ENCODE results near the gene DGCR2.
"Not testable (repeated sequence)": the region's sequence is repeated elsewhere in the genome, so short reads cannot be mapped to it uniquely, and the experiment has no call there.

DGCR2 gene

GRCh38 chr22:19084586-19084985 lies 37.6 kb downstream of the DGCR2 start:
- H3K36me3 ChIP-seq (replicated peaks); H3K27me3 ChIP-seq (ENCODE audit: low read depth); H3K9me3 ChIP-seq; in situ Hi-C loops (cut with MboI; ENCODE audit: low sequenced_read_pairs); H3K4me3 ChIP-seq; H3K4me1 ChIP-seq; DNase-seq (ENCODE audit: low spot score in 2 of 2): not testable (repeated sequence)

GRCh38 chr22:19084126-19084525 lies 38.1 kb downstream of the DGCR2 start:
- H3K9me3 ChIP-seq; H3K27me3 ChIP-seq (ENCODE audit: low read depth); H3K4me3 ChIP-seq; in situ Hi-C loops (cut with MboI; ENCODE audit: low sequenced_read_pairs); H3K4me1 ChIP-seq; H3K36me3 ChIP-seq (replicated peaks); DNase-seq (ENCODE audit: low spot score in 2 of 2): not testable (repeated sequence)

GRCh38 chr22:19082793-19083192 lies 39.4 kb downstream of the DGCR2 start:
- H3K27me3 ChIP-seq (ENCODE audit: low read depth), result no peaks in the 10 kb centered on the region
- H3K4me3 ChIP-seq, result no peak overlapping the region
- no peaks in the 10 kb centered on the region; the same call in 1 of the 2 replicates for H3K4me1 ChIP-seq
- DNase-seq (ENCODE audit: low spot score in 2 of 2), result no peak
- in situ Hi-C loops (cut with MboI; ENCODE audit: low sequenced_read_pairs), result no loop called here
- peaks cover 9% of the 10 kb centered on the region for H3K36me3 ChIP-seq (replicated peaks)
- H3K9me3 ChIP-seq, result no peaks in the 10 kb centered on the region

- Histone ChIP-seq H3K9me3 (no peaks in the 10 kb centered on the region), H3K4me3 (no peak overlapping the region), H3K36me3 (replicated peaks) (peaks cover 9% of the 10 kb centered on the region), H3K27me3 (ENCODE audit: low read depth) (no peaks in the 10 kb centered on the region), H3K4me1 (no peaks in the 10 kb centered on the region; the same call in 1 of the 2 replicates)
- in situ Hi-C loops (cut with MboI; ENCODE audit: low sequenced_read_pairs), result no loop called here
- DNase-seq (ENCODE audit: low spot score in 2 of 2), result no peak
Measured at GRCh38 chr22:19082101-19082500, 40.1 kb downstream of the DGCR2 start.

- Histone ChIP-seq H3K9me3 (no peaks in the 10 kb centered on the region), H3K27me3 (ENCODE audit: low read depth) (no peaks in the 10 kb centered on the region), H3K4me3 (no peak overlapping the region), H3K36me3 (replicated peaks) (peaks cover 6% of the 10 kb centered on the region), H3K4me1 (no peaks in the 10 kb centered on the region; the same call in 1 of the 2 replicates)
- in situ Hi-C loops (cut with MboI; ENCODE audit: low sequenced_read_pairs), result no loop called here
- no peak for DNase-seq (ENCODE audit: low spot score in 2 of 2)
Measured at GRCh38 chr22:19081351-19081750, 40.9 kb downstream of the DGCR2 start.

- Histone ChIP-seq H3K36me3 (replicated peaks) (peaks cover 5% of the 10 kb centered on the region; the same call in 1 of the 2 replicates), H3K9me3 (no peaks in the 10 kb centered on the region), H3K4me3 (no peak overlapping the region), H3K4me1 (no peaks in the 10 kb centered on the region; the same call in 1 of the 2 replicates), H3K27me3 (ENCODE audit: low read depth) (no peaks in the 10 kb centered on the region)
- in situ Hi-C loops (cut with MboI; ENCODE audit: low sequenced_read_pairs), result no loop called here
- no peak for DNase-seq (ENCODE audit: low spot score in 2 of 2)
Measured at GRCh38 chr22:19080853-19081252, 41.4 kb downstream of the DGCR2 start.

GRCh38 chr22:19079691-19080090 lies 42.5 kb downstream of the DGCR2 start:
- H3K4me3 ChIP-seq, result no peak overlapping the region
- no peaks in the 10 kb centered on the region for H3K4me1 ChIP-seq

GRCh38 chr22:19075404-19075803 lies 46.8 kb downstream of the DGCR2 start:
- no peaks in the 10 kb centered on the region for H3K27me3 ChIP-seq (ENCODE audit: low read depth)
- no peak overlapping the region for H3K4me3 ChIP-seq
- no peak for DNase-seq (ENCODE audit: low spot score in 2 of 2)
- H3K36me3 ChIP-seq (replicated peaks), result peaks cover 21% of the 10 kb centered on the region
- in situ Hi-C loops (cut with MboI; ENCODE audit: low sequenced_read_pairs), result no loop called here
- no peaks in the 10 kb centered on the region for H3K9me3 ChIP-seq
- no peaks in the 10 kb centered on the region; the same call in 1 of the 2 replicates for H3K4me1 ChIP-seq

More at GRCh38 chr22:19079691-19080090, 42.5 kb downstream of the DGCR2 start:
- in situ Hi-C loops (cut with MboI; ENCODE audit: low sequenced_read_pairs), result no loop called here
- peaks cover 5% of the 10 kb centered on the region; the same call in 1 of the 2 replicates for H3K36me3 ChIP-seq (replicated peaks)
- DNase-seq (ENCODE audit: low spot score in 2 of 2), result no peak
- H3K9me3 ChIP-seq, result no peaks in the 10 kb centered on the region
- no peaks in the 10 kb centered on the region for H3K27me3 ChIP-seq (ENCODE audit: low read depth)

GRCh38 chr22:19072853-19073252 lies 49.4 kb downstream of the DGCR2 start:
- H3K4me3 ChIP-seq; H3K9me3 ChIP-seq; H3K4me1 ChIP-seq; DNase-seq (ENCODE audit: low spot score in 2 of 2); in situ Hi-C loops (cut with MboI; ENCODE audit: low sequenced_read_pairs); H3K27me3 ChIP-seq (ENCODE audit: low read depth): not testable (repeated sequence)
- H3K36me3 ChIP-seq (replicated peaks), result peaks cover 15% of the 10 kb centered on the region

- no peaks in the 10 kb centered on the region for H3K9me3 ChIP-seq
- no peak overlapping the region for H3K4me3 ChIP-seq
- H3K27me3 ChIP-seq (ENCODE audit: low read depth), result no peaks in the 10 kb centered on the region
- in situ Hi-C loops (cut with MboI; ENCODE audit: low sequenced_read_pairs), result no loop called here
- no peaks in the 10 kb centered on the region; the same call in 1 of the 2 replicates for H3K4me1 ChIP-seq
- DNase-seq (ENCODE audit: low spot score in 2 of 2), result no peak
- peaks cover 25% of the 10 kb centered on the region for H3K36me3 ChIP-seq (replicated peaks)
Measured at GRCh38 chr22:19070397-19071169, 51.6 kb downstream of the DGCR2 start.

GRCh38 chr22:19069451-19069850 lies 52.8 kb downstream of the DGCR2 start:
- H3K27me3 ChIP-seq (ENCODE audit: low read depth), result no peaks in the 10 kb centered on the region
- DNase-seq (ENCODE audit: low spot score in 2 of 2), result no peak
- no peaks in the 10 kb centered on the region for H3K9me3 ChIP-seq
- H3K4me1 ChIP-seq, result no peaks in the 10 kb centered on the region; the same call in 1 of the 2 replicates
- in situ Hi-C loops (cut with MboI; ENCODE audit: low sequenced_read_pairs), result no loop called here
- H3K36me3 ChIP-seq (replicated peaks), result peaks cover 35% of the 10 kb centered on the region
- no peak overlapping the region for H3K4me3 ChIP-seq

- in situ Hi-C loops (cut with MboI; ENCODE audit: low sequenced_read_pairs), result no loop called here
- Histone ChIP-seq H3K4me1 (no peaks in the 10 kb centered on the region; the same call in 1 of the 2 replicates), H3K9me3 (no peaks in the 10 kb centered on the region), H3K27me3 (ENCODE audit: low read depth) (no peaks in the 10 kb centered on the region), H3K4me3 (no peak overlapping the region), H3K36me3 (replicated peaks) (peaks cover 41% of the 10 kb centered on the region)
- DNase-seq (ENCODE audit: low spot score in 2 of 2), result no peak
Measured at GRCh38 chr22:19068784-19069271, 53.4 kb downstream of the DGCR2 start.

GRCh38 chr22:19067696-19068348 lies 54.4 kb downstream of the DGCR2 start:
- no peak for DNase-seq (ENCODE audit: low spot score in 2 of 2)
- H3K4me3 ChIP-seq, result no peak overlapping the region
- H3K9me3 ChIP-seq, result no peaks in the 10 kb centered on the region
- H3K4me1 ChIP-seq, result no peaks in the 10 kb centered on the region; the same call in 1 of the 2 replicates
- no peaks in the 10 kb centered on the region for H3K27me3 ChIP-seq (ENCODE audit: low read depth)
- in situ Hi-C loops (cut with MboI; ENCODE audit: low sequenced_read_pairs), result no loop called here
- H3K36me3 ChIP-seq (replicated peaks), result peaks cover 48% of the 10 kb centered on the region
